PC-3 (cell line): Measurements from ENCODE around the gene UBE3C. TPM values are rescaled to one million over a fixed set of nuclear protein-coding genes. Genes with fewer than 3 reads are reported as not detected.

Source experiments
- ATAC-seq: fragments of 200-7000 bp; cut with Tn5 transposase; 2 replicates; pipeline ENCODE4 v1.9.1; 2020; ENCODE audit warnings: mild to moderate bottlenecking, moderate library complexity
- BruUV-seq: library from RNA; stranded (reverse); fragments of 400-500 nt; replicated peaks from 2 replicates; lab custom pipeline; 2021; lab: Mats Ljungman, UMichigan
- CTCF ChIA-PET: fragments of 300-600 bp; sonication (Branson Sonifier 250); formaldehyde crosslinking; loops from one replicate; lab custom pipeline; 2022; ENCODE audit warnings: antibody characterized with exemption; lab: Charles Lee
- POLR2A ChIA-PET: fragments of 300-600 bp; sonication (Branson Sonifier 250); formaldehyde crosslinking; loops from one replicate; lab custom pipeline; 2022; ENCODE audit warnings: antibody characterized with exemption; ENCODE audit not compliant: unreplicated experiment; lab: Charles Lee
- DNase-seq: peaks from one replicate; pipeline ENCODE4 v3.0.0-alpha.2; 2015
- H2AFZ ChIP-seq: fragments of 300-600 bp; sonication (generic); 2 replicates; pipeline ENCODE4 v1.6.0; 2016; ENCODE audit warnings: antibody characterized with exemption, low read length
- H3F3A ChIP-seq: fragments of 300-600 bp; sonication (generic); one replicate; pipeline ENCODE4 v1.6.0; 2017; ENCODE audit warnings: antibody characterized with exemption, low read length, control low read depth, mild to moderate bottlenecking; ENCODE audit not compliant: unreplicated experiment
- H3K27ac ChIP-seq: fragments of 300-600 bp; sonication (generic); 2 replicates; pipeline ENCODE4 v1.5.1; 2016; ENCODE audit warnings: mild to moderate bottlenecking, low read length
- H3K27me3 ChIP-seq: fragments of 300-600 bp; sonication (generic); 2 replicates; pipeline ENCODE4 v1.6.1; 2016; ENCODE audit warnings: low read length, mixed read lengths
- H3K36me3 ChIP-seq: fragments of 300-600 bp; sonication (generic); 2 replicates; pipeline ENCODE4 v1.6.1; 2016; ENCODE audit warnings: low read depth, mixed run types, low read length, mixed read lengths
- H3K4me1 ChIP-seq: fragments of 300-600 bp; sonication (generic); 2 replicates; pipeline ENCODE4 v1.5.1; 2016; ENCODE audit warnings: low read length; ENCODE audit not compliant: insufficient read depth
- H3K4me2 ChIP-seq: fragments of 300-600 bp; sonication (generic); 2 replicates; pipeline ENCODE4 v1.6.0; 2016; ENCODE audit warnings: low read length
- H3K4me3 ChIP-seq: fragments of 300-600 bp; sonication (generic); 2 replicates; pipeline ENCODE4 v1.5.1; 2016; ENCODE audit warnings: mild to moderate bottlenecking, low read length, mixed read lengths
- H3K79me2 ChIP-seq: fragments of 300-600 bp; sonication (generic); 2 replicates; pipeline ENCODE4 v1.6.1; 2017; ENCODE audit warnings: low read length, mixed read lengths
- H3K9ac ChIP-seq: fragments of 300-600 bp; sonication (generic); 2 replicates; pipeline ENCODE4 v1.6.0; 2016; ENCODE audit warnings: mild to moderate bottlenecking, low read length
- H3K9me2 ChIP-seq: fragments of 300-600 bp; sonication (generic); replicated peaks from 2 replicates; pipeline ENCODE4 v1.6.1; 2016; ENCODE audit warnings: mixed run types, low read length, mixed read lengths
- H3K9me3 ChIP-seq: fragments of 300-600 bp; sonication (generic); 2 replicates; pipeline ENCODE4 v1.6.1; 2016; ENCODE audit warnings: low read length, mixed read lengths
- H4K20me1 ChIP-seq: fragments of 300-600 bp; sonication (generic); 2 replicates; pipeline ENCODE4 v1.6.1; 2016; ENCODE audit warnings: low read length, mixed read lengths
- CTCF ChIP-seq: fragments of 300-600 bp; sonication (generic); conservative IDR thresholded peaks from 2 replicates; pipeline ENCODE4 v1.5.1; 2017; ENCODE audit warnings: antibody characterized with exemption, low read depth, mild to moderate bottlenecking, low read length
- EZH2 ChIP-seq: fragments of 300-600 bp; sonication (generic); IDR thresholded peaks from one replicate; pipeline ENCODE4 v1.6.1; 2017; ENCODE audit warnings: antibody characterized with exemption, mild to moderate bottlenecking, low read length; ENCODE audit not compliant: unreplicated experiment
- EZH2phosphoT487 ChIP-seq: fragments of 300-600 bp; sonication (generic); IDR thresholded peaks from 2 replicates; pipeline ENCODE4 v1.6.1; 2018; ENCODE audit warnings: mild to moderate bottlenecking, antibody characterized with exemption, low read length, borderline replicate concordance
- intact Hi-C: fragments of 100-400 bp; cut with micrococcal nuclease; formaldehyde crosslinking; loops from 2 replicates; pipeline ENCODE4 v1.9.0; 2023
- total RNA-seq: library from RNA; depleted of rRNA; stranded (reverse); fragments of >200 nt; gene quantifications from 2 replicates; pipeline ENCODE4 v1.2.3, GENCODE V29; 2014

The UBE3C gene
- total RNA-seq, 1 experiment from 2014 or later: 86.6 TPM

GRCh38 chr7:157281221-157281998 lies 142.7 kb downstream of the UBE3C start:
- intact Hi-C loops: no loop called here
- Histone ChIP-seq H3F3A (no peaks in the 10 kb centered on the region), H2AFZ (no peak overlapping the region), H3K79me2 (peaks cover 12% of the 10 kb centered on the region; the same call in 1 of the 2 replicates), H3K36me3 (no peaks in the 10 kb centered on the region), H3K4me3 (peak overlapping the region; percentile 58), H3K9me3 (no peaks in the 10 kb centered on the region), H3K9ac (peak overlapping the region; percentile 61), H3K27me3 (no peaks in the 10 kb centered on the region), H3K4me2 (peak overlapping the region; percentile 76), H4K20me1 (no peaks in the 10 kb centered on the region), H3K9me2 (no peaks in the 10 kb centered on the region), H3K4me1 (peaks cover 39% of the 10 kb centered on the region), H3K27ac (peak overlapping the region; percentile 84)
- no peak for ATAC-seq
- no peak for DNase-seq
- BruUV-seq: no TSS peak
- POLR2A ChIA-PET: no interaction called here
- CTCF ChIA-PET: no interaction called here
- no peak for TF ChIP-seq CTCF
- TF ChIP-seq EZH2phosphoT487: no peak
- no peak for TF ChIP-seq EZH2

DNA sequence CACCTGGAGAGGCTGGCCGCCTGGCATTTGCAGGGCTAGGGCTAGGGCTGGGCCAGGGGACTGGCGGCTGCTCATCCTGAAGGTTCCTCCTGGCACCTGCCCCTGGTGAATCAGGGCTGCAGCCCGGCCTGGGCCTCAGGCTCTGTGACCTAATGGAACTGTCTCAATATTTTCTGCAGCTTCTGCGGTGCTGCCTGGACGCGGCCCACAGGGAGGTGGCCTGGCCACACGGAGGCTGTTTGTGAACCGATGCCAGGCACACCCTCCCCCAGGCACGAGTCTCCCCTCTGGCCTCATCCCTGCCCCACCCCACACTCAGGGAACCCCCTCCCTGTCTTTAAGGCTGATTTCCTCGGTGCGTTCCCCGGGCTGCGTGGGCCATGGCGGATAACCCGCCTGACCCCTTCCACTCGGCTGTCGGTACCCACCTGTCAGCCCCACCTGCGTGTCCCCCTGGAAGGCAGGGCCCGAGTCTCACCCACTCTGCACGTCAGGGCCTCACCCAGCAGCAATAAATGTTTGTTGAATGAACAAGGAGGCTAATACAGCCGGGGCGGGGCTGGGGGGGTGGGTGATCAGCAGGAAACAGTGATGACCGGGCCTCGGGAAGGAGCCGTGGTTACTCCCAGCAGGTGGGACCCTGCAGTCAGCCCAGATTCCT lies 143.5 kb downstream of the UBE3C start:
- peak overlapping the region; percentile 76 for H3K4me2 ChIP-seq
- POLR2A ChIA-PET: no interaction called here
- H4K20me1 ChIP-seq: no peaks in the 10 kb centered on the region
- H3K36me3 ChIP-seq: no peaks in the 10 kb centered on the region
- H2AFZ ChIP-seq: peak overlapping the region; percentile 73
- no peaks in the 10 kb centered on the region for H3K9me2 ChIP-seq
- ATAC-seq: peak; percentile 75
- CTCF ChIA-PET: no interaction called here
- H3F3A ChIP-seq: no peaks in the 10 kb centered on the region
- H3K4me1 ChIP-seq: peaks cover 31% of the 10 kb centered on the region
- H3K27ac ChIP-seq: peak overlapping the region; percentile 84
- no peaks in the 10 kb centered on the region for H3K27me3 ChIP-seq
- peak; percentile 82 for DNase-seq
- H3K9me3 ChIP-seq: no peaks in the 10 kb centered on the region
- TF ChIP-seq EZH2phosphoT487 (peak; percentile 53; the same call in 1 of the 2 replicates), EZH2 (no peak), CTCF (no peak)
- intact Hi-C loops: loop anchor here (1.0 kb wide), 2 partner anchors 28 to 58 kb away; no protein-coding TSS in a partner anchor
- peak overlapping the region; percentile 58 for H3K4me3 ChIP-seq
- peak overlapping the region; percentile 61 for H3K9ac ChIP-seq
- BruUV-seq: TSS peak; percentile 62
- H3K79me2 ChIP-seq: peaks cover 12% of the 10 kb centered on the region; the same call in 1 of the 2 replicates
